ENCODE data around the gene IPO4. TPM values are rescaled to one million over a fixed set of nuclear protein-coding genes. Genes with fewer than 3 reads are reported as not detected.

Gene IPO4
- total and polyA plus RNA-seq, 2 experiments from 2014 or later = 34.2 to 105 TPM

- H4K20me1 ChIP-seq (replicated peaks; ENCODE audit: insufficient read depth) = no peaks in the 10 kb centered on the region; the same call in 1 of the 2 replicates
- peaks cover 15% of the 10 kb centered on the region for H3K4me1 ChIP-seq (ENCODE audit: insufficient read depth)
- Mint-ChIP-seq H3K27ac (no peak overlapping the region), H3K36me3 (ENCODE audit: low read depth) (peaks cover 77% of the 10 kb centered on the region), H3K4me3 (no peak overlapping the region), H3K27me3 (ENCODE audit: insufficient read depth, low read depth, poor library complexity) (peaks cover 8% of the 10 kb centered on the region), H3K9me3 (peaks cover 3% of the 10 kb centered on the region; the same call in 2 of the 3 replicates), H3K4me1 (peaks cover 15% of the 10 kb centered on the region)
- H3K27ac ChIP-seq (ENCODE audit: low read depth) = no peak overlapping the region
- ATAC-seq = no peak
- H3K79me2 ChIP-seq (replicated peaks; ENCODE audit: insufficient read depth) = no peaks in the 10 kb centered on the region; the same call in 1 of the 2 replicates
- DNase-seq (ENCODE audit: low spot score) = no peak
- TF ChIP-seq NANOG (IDR thresholded peaks at IDR 0.05; ENCODE audit: borderline replicate concordance) (no peak), ZNF114 (CRISPR knock-in tag; IDR thresholded peaks at IDR 0.05) (no peak), CREB1 (CRISPR knock-in tag; IDR thresholded peaks at IDR 0.05; ENCODE audit: low read depth) (no peak), CTCF (conservative IDR thresholded peaks at IDR 0.05; ENCODE audit: low read depth in 2 of 2) (no peak), REST (IDR thresholded peaks at IDR 0.05; ENCODE audit: unreplicated experiment) (no peak)
- no peaks in the 10 kb centered on the region; the same call in 1 of the 2 replicates for H3F3A ChIP-seq (replicated peaks; ENCODE audit: low read depth)
- no peak overlapping the region for H3K4me2 ChIP-seq
- H2AFZ ChIP-seq = no peak overlapping the region
- no peaks in the 10 kb centered on the region for H3K9me2 ChIP-seq (ENCODE audit: insufficient read depth)
- H3K4me3 ChIP-seq = no peak overlapping the region
- H3K27me3 ChIP-seq (ENCODE audit: insufficient read depth) = no peaks in the 10 kb centered on the region
- H3K36me3 ChIP-seq (ENCODE audit: insufficient read depth) = peaks cover 6% of the 10 kb centered on the region
Measured at GRCh38 chr14:24207625-24208024, 19.0 kb upstream of the IPO4 start.

- no peak overlapping the region for H3K27ac Mint-ChIP-seq
- H3K4me3 Mint-ChIP-seq = no peak overlapping the region; the same call in 2 of the 3 replicates
- H3K36me3 ChIP-seq (ENCODE audit: insufficient read depth) = peaks cover 6% of the 10 kb centered on the region
- TF ChIP-seq POLR2AphosphoS5 (IDR thresholded peaks at IDR 0.05; ENCODE audit: low read depth) = no peak
- TF ChIP-seq ZNF114 (CRISPR knock-in tag; IDR thresholded peaks at IDR 0.05) = no peak
- TF ChIP-seq EZH2phosphoT487 (IDR thresholded peaks at IDR 0.05; ENCODE audit: unreplicated experiment) = no peak
- no peak for TF ChIP-seq ETS1 (IDR thresholded peaks at IDR 0.05)
- no peak for TF ChIP-seq CTCF (conservative IDR thresholded peaks at IDR 0.05; ENCODE audit: low read depth in 2 of 2)
- no peak for TF ChIP-seq NANOG (IDR thresholded peaks at IDR 0.05; ENCODE audit: borderline replicate concordance)
- TF ChIP-seq EZH2 (IDR thresholded peaks at IDR 0.05; ENCODE audit: low read depth, unreplicated experiment) = no peak
- TF ChIP-seq REST (IDR thresholded peaks at IDR 0.05; ENCODE audit: unreplicated experiment) = no peak
- no peak for TF ChIP-seq STAT1 (IDR thresholded peaks at IDR 0.05; ENCODE audit: unreplicated experiment)
- TF ChIP-seq CREB1 (CRISPR knock-in tag; IDR thresholded peaks at IDR 0.05; ENCODE audit: low read depth) = no peak
- no peak for TF ChIP-seq ZNF331 (CRISPR knock-in tag; IDR thresholded peaks at IDR 0.05; ENCODE audit: low read depth)
Measured at GRCh38 chr14:24207104-24207551, 18.5 kb upstream of the IPO4 start.

More at GRCh38 chr14:24207104-24207551, 18.5 kb upstream of the IPO4 start:
- Histone ChIP-seq H3K27ac (ENCODE audit: low read depth) (no peak overlapping the region), H4K20me1 (replicated peaks; ENCODE audit: insufficient read depth) (no peaks in the 10 kb centered on the region; the same call in 1 of the 2 replicates), H3K79me2 (replicated peaks; ENCODE audit: insufficient read depth) (no peaks in the 10 kb centered on the region; the same call in 1 of the 2 replicates), H3K4me3 (no peak overlapping the region), H3K4me2 (no peak overlapping the region), H3F3A (replicated peaks; ENCODE audit: low read depth) (no peaks in the 10 kb centered on the region; the same call in 1 of the 2 replicates), H3K4me1 (ENCODE audit: insufficient read depth) (peaks cover 10% of the 10 kb centered on the region), H3K9me2 (ENCODE audit: insufficient read depth) (no peaks in the 10 kb centered on the region), H2AFZ (no peak overlapping the region), H3K27me3 (ENCODE audit: insufficient read depth) (no peaks in the 10 kb centered on the region)
- Mint-ChIP-seq H3K36me3 (ENCODE audit: low read depth) (peaks cover 81% of the 10 kb centered on the region), H3K9me3 (peaks cover 6% of the 10 kb centered on the region), H3K4me1 (peaks cover 18% of the 10 kb centered on the region), H3K27me3 (ENCODE audit: insufficient read depth, low read depth, poor library complexity) (peaks cover 5% of the 10 kb centered on the region)
- DNase-seq (ENCODE audit: low spot score) = no peak
- no peak for ATAC-seq
